DND-41 (cell line): Measurements from ENCODE around the gene DNASE2.

Experiments used
- ATAC-seq: fragments of 200-7000 bp; cut with Tn5 transposase; 3 replicates; pipeline ENCODE4 v1.9.1; 2021; ENCODE audit warnings: low read depth; ENCODE audit not compliant: insufficient read depth
- DNase-seq: peaks from one replicate; pipeline ENCODE4 v3.0.0-alpha.2; 2020
- H2AFZ ChIP-seq: 2 replicates; pipeline ENCODE4 v1.6.0; 2012; ENCODE audit warnings: low read depth, low read length
- H3K27ac ChIP-seq: 2 replicates; pipeline ENCODE4 v1.5.1; 2012; ENCODE audit warnings: low read length, inconsistent platforms
- H3K27me3 ChIP-seq: fragments of 200-600 bp; sonication (generic); 2 replicates; pipeline ENCODE4 v1.6.0; 2012; ENCODE audit warnings: low read length, mild to moderate bottlenecking, inconsistent platforms; ENCODE audit not compliant: insufficient read depth, poor library complexity
- H3K36me3 ChIP-seq: 2 replicates; pipeline ENCODE4 v1.5.1; 2012; ENCODE audit warnings: low read length, inconsistent platforms; ENCODE audit not compliant: insufficient read depth
- H3K4me1 ChIP-seq: 2 replicates; pipeline ENCODE4 v1.5.1; 2012; ENCODE audit warnings: mild to moderate bottlenecking, low read length; ENCODE audit not compliant: insufficient read depth
- H3K4me2 ChIP-seq: 2 replicates; pipeline ENCODE4 v1.6.0; 2012; ENCODE audit warnings: mild to moderate bottlenecking, moderate library complexity, low read length, inconsistent platforms; ENCODE audit not compliant: insufficient read depth
- H3K4me3 ChIP-seq, 2 experiments: fragments of 200-600 bp in 1 of 2; shearing (Covaris generic) in 1 of 2; 2 replicates each; pipeline ENCODE4 v1.5.1; 2012 to 2016; ENCODE audit warnings: inconsistent platforms in 2 of 2, low read length in 2 of 2, mild to moderate bottlenecking in 2 of 2, low read depth in 1 of 2, moderate library complexity in 1 of 2
- H3K79me2 ChIP-seq: 2 replicates; pipeline ENCODE4 v1.6.0; 2012; ENCODE audit warnings: low read length, inconsistent platforms; ENCODE audit not compliant: insufficient read depth
- H3K9ac ChIP-seq: 2 replicates; pipeline ENCODE4 v1.6.0; 2012; ENCODE audit warnings: low read depth, mild to moderate bottlenecking, inconsistent platforms, low read length, moderate library complexity
- H3K9me3 ChIP-seq: 2 replicates; pipeline ENCODE4 v1.5.1; 2012; ENCODE audit warnings: low read length, moderate library complexity, mild to moderate bottlenecking, inconsistent platforms; ENCODE audit not compliant: insufficient read depth, severe bottlenecking
- H4K20me1 ChIP-seq: 2 replicates; pipeline ENCODE4 v1.6.0; 2012; ENCODE audit warnings: low read length; ENCODE audit not compliant: insufficient read depth
- EZH2 ChIP-seq: IDR thresholded peaks from 3 replicates; pipeline ENCODE4 v1.6.1; 2012; ENCODE audit warnings: borderline replicate concordance, low read depth, mild to moderate bottlenecking, moderate library complexity, low read length, inconsistent platforms; ENCODE audit not compliant: severe bottlenecking
- TF ChIP-seq, protein P1 (sequence below): IDR thresholded peaks from 2 replicates; pipeline ENCODE4 v1.5.1; 2012; ENCODE audit warnings: borderline replicate concordance, low read length, moderate library complexity, mild to moderate bottlenecking; ENCODE audit not compliant: poor library complexity, severe bottlenecking; ENCODE audit errors: extremely low read depth

DNASE2 gene

DNA sequence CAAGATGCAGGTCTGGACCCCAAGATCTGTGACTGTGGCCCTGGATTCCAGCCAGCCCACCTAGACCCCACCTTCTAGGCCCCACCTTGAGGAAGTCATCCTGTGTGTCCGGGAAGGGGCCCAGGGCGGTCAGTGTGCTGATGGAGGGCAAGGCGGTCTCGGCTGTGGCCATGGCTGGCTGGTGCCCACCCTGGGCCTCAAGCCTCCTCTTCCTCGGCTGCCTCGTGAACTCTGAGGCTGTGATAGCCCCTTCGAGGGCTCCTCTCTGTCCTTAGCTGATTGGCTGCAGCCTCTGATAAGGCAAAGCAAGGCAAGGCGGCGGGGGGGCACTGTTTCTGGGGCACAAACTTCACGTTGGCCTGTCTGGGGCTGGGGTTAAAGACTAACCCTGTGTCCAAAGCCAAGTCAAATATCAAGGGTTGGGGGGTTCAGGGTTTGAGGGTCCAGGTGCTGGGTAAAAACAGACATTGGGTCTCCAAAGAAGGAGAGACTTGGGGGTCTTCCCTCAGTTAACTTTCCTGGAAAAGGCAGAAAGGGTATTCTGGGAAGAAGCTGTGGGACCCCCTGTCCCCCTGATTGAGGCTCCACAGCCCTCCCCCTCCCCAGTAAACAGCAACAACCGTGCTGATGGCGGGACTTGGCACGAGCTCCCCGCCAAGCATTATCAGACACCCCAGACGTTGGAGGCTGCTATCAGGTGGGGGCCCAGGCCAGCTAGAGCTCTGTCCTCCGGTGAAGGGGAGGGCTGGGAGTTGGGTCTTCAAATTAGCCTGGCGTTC lies 5.9 kb upstream of the DNASE2 start, which contains the start of gene KLF1:
Gene KLF1, minus strand, starts transcription at position 233 of the 779 bp plus-strand sequence. Its CDS starts 61 bp downstream, at position 172.
- Histone ChIP-seq H2AFZ (no peak within 1 kb of the TSS), H3K4me3 (no peak within 1 kb of the TSS)

DNA sequence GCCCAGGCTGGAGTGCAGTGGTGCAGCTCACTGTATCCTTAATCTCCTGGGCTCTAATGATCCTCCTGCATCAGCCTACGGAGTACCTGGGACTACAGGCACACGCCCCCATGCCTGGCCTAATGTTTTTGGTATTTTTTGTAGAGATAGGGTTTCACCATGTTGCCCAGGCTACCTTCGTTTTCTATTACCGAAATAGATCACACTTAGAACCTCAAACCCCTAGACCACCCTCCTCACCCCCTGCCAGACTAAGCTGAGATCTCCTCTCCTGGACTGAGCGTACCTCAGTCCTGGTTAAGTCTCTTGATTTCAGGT lies 5.4 kb upstream of the DNASE2 start:
- peaks cover 4% of the 10 kb centered on the region; the same call in 1 of the 2 replicates for H3K36me3 ChIP-seq
- TF ChIP-seq EZH2, result no peak
- TF ChIP-seq, protein P1, sequence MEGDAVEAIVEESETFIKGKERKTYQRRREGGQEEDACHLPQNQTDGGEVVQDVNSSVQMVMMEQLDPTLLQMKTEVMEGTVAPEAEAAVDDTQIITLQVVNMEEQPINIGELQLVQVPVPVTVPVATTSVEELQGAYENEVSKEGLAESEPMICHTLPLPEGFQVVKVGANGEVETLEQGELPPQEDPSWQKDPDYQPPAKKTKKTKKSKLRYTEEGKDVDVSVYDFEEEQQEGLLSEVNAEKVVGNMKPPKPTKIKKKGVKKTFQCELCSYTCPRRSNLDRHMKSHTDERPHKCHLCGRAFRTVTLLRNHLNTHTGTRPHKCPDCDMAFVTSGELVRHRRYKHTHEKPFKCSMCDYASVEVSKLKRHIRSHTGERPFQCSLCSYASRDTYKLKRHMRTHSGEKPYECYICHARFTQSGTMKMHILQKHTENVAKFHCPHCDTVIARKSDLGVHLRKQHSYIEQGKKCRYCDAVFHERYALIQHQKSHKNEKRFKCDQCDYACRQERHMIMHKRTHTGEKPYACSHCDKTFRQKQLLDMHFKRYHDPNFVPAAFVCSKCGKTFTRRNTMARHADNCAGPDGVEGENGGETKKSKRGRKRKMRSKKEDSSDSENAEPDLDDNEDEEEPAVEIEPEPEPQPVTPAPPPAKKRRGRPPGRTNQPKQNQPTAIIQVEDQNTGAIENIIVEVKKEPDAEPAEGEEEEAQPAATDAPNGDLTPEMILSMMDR, result no peak
- no peak overlapping the region for H3K4me3 ChIP-seq
- no peak overlapping the region for H3K27ac ChIP-seq
- peaks cover 10% of the 10 kb centered on the region for H3K79me2 ChIP-seq
- H3K4me1 ChIP-seq, result peaks cover 21% of the 10 kb centered on the region
- no peak overlapping the region for H2AFZ ChIP-seq
- no peak overlapping the region for H3K9ac ChIP-seq
- ATAC-seq (no peak), DNase-seq (no peak)
- H4K20me1 ChIP-seq, result peaks cover 6% of the 10 kb centered on the region
- H3K9me3 ChIP-seq, result peaks cover 5% of the 10 kb centered on the region
- no peak overlapping the region for H3K4me2 ChIP-seq
- H3K27me3 ChIP-seq, result no peaks in the 10 kb centered on the region

More for the DNA sequence above, 5.9 kb upstream of the DNASE2 start, which contains the start of gene KLF1:
- Histone ChIP-seq H4K20me1 (peaks cover 12% of the 10 kb centered on the region), H3K9ac (no peak within 1 kb of the TSS), H3K27ac (no peak within 1 kb of the TSS), H3K4me2 (no peak within 1 kb of the TSS), H3K4me1 (peaks cover 21% of the 10 kb centered on the region), H3K36me3 (peaks cover 4% of the 10 kb centered on the region; the same call in 1 of the 2 replicates), H3K9me3 (peaks cover 5% of the 10 kb centered on the region), H3K79me2 (peaks cover 16% of the 10 kb centered on the region), H3K27me3 (no peaks in the 10 kb centered on the region)
- ATAC-seq (no peak), DNase-seq (no peak)
- TF ChIP-seq, protein P1, result no peak
- no peak for TF ChIP-seq EZH2

DNA sequence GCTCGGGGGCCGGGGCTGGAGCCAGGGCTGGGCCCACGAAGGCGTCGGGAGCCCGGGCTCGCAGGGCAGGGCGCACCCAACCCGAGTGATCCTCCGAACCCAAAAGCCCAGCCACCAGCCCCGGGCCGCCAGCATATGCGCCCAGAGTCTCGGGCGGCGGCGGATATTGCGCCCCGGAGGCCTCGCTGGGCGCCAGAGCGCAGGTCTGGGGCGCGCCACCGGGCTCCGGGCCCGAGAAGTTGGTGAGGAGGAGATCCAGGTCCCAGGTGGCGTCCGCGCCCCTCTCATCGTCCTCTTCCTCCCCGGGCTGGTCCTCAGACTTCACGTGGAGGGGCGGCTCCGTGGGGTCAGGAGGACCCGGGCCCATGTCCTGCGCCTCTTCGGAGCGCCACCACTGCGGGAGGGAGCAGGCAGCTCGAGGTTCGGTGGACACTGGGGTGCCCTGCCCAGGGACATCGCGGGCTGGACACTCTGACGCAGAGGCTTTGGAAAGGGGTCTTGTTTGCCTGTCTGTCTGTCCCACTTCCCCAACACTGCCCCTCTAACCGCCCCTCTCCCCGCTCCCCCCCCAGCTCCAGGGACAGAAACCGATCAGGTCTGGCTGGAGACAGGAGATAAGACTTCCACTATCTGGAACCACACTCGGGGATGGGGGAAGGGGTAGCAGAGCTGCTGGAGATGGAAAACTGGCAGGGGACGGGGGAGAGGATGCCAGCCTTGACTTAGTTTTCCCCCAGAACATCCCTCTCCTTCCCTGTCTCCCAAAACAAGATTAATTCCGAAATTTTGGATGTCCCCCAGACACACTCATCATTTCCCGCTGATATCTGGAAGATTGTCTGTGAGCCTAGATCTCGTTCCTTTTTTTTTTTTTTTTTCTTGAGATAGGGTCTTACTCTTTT lies 4.8 kb upstream of the DNASE2 start:
- Histone ChIP-seq H3K27ac (no peak overlapping the region), H3K27me3 (no peaks in the 10 kb centered on the region), H3K4me2 (no peak overlapping the region), H3K4me3 (no peak overlapping the region), H4K20me1 (0 out of 2 replicates have a peak, but pooled peaks cover under 1% of the 10 kb centered on the region), H2AFZ (no peak overlapping the region), H3K4me1 (peaks cover 20% of the 10 kb centered on the region), H3K36me3 (no peaks in the 10 kb centered on the region), H3K9me3 (peaks cover 5% of the 10 kb centered on the region), H3K79me2 (peaks cover 7% of the 10 kb centered on the region), H3K9ac (no peak overlapping the region)
- ATAC-seq, result no peak
- no peak for DNase-seq
- TF ChIP-seq EZH2, result no peak
- TF ChIP-seq, protein P1, result no peak
